LNCaP clone FGC (cell line): ENCODE measurements around the gene GRIN2A.

ENCODE experiments used
- DNase-seq: peaks from one replicate; pipeline ENCODE4 v3.0.0-alpha.2; 2011; ENCODE audit warnings: low read depth
- H3K4me3 ChIP-seq: 2 replicates; pipeline ENCODE4 v1.5.1; 2011; ENCODE audit warnings: mild to moderate bottlenecking, low read depth, low read length, control low read depth
- CTCF ChIP-seq: IDR thresholded peaks from 2 replicates; pipeline ENCODE4 v1.5.1; 2012; ENCODE audit warnings: mild to moderate bottlenecking; ENCODE audit not compliant: control insufficient read depth, insufficient read depth; ENCODE audit errors: extremely low read depth

GRIN2A gene

GRCh38 chr16:10182222-10183053 is at the start of gene GRIN2A:
Gene GRIN2A, minus strand, starts transcription at chr16:10182428. Its CDS starts 2,017 bp downstream, at chr16:10180411.
- TF ChIP-seq CTCF = no peak
- no peak for DNase-seq
- H3K4me3 ChIP-seq = no peak within 1 kb of the TSS

- DNase-seq = no peak
- no peak overlapping the region for H3K4me3 ChIP-seq
- TF ChIP-seq CTCF = no peak
These were observed 49.3 kb upstream of the GRIN2A start for GRCh38 chr16:10231563-10231962.

- no peak overlapping the region for H3K4me3 ChIP-seq
- no peak for TF ChIP-seq CTCF
- DNase-seq = peak; percentile 8
These were observed 46.6 kb upstream of the GRIN2A start for GRCh38 chr16:10228779-10229178.

GRCh38 chr16:10226987-10227306 is 44.7 kb upstream of the GRIN2A start:
- no peak for DNase-seq
- no peak overlapping the region for H3K4me3 ChIP-seq
- no peak for TF ChIP-seq CTCF

- DNase-seq = no peak
- no peak for TF ChIP-seq CTCF
- no peak overlapping the region for H3K4me3 ChIP-seq
These were observed 44.1 kb upstream of the GRIN2A start for GRCh38 chr16:10226141-10226986.

GRCh38 chr16:10225653-10226052 is 43.4 kb upstream of the GRIN2A start:
- DNase-seq = no peak
- TF ChIP-seq CTCF = no peak
- H3K4me3 ChIP-seq = no peak overlapping the region

- no peak overlapping the region for H3K4me3 ChIP-seq
- no peak for DNase-seq
- TF ChIP-seq CTCF = no peak
These were observed 42.6 kb upstream of the GRIN2A start for GRCh38 chr16:10224850-10225249.
